ENCODE data around the gene ERCC4. TPM values are rescaled to one million over a fixed set of nuclear protein-coding genes. Genes with fewer than 3 reads are reported as not detected.

The ERCC4 gene
- polyA plus RNA-seq, 3 donors, result 1.8 to 11.8 (median 5.9) TPM

GRCh38 chr16:13940397-13940933 is 20.5 kb downstream of the ERCC4 start:
- no peak for DNase-seq
- Mint-ChIP-seq H3K4me1 (peaks cover 3% of the 10 kb centered on the region), H3K27ac (peak overlapping the region in 1 of 7 donors; percentile 39), H3K4me3 (no peak overlapping the region), H3K9me3 (peaks cover 0 to 5% (median 3%) of the 10 kb centered on the region in 7 donors), H3K36me3 (peaks cover 60 to 61% of the 10 kb centered on the region in 2 donors), H3K27me3 (ENCODE audit: low read depth in 3 of 3) (peaks cover 0 to 2% (median 0%) of the 10 kb centered on the region in 3 donors)
- no peaks in the 10 kb centered on the region for H3K27me3 ChIP-seq (ENCODE audit: control insufficient read depth in 2 of 2, insufficient read depth in 2 of 2, low read length in 2 of 2)
- no peak overlapping the region for H2AFZ ChIP-seq (ENCODE audit: insufficient read depth, low read depth, low read length, poor library complexity, severe bottlenecking)
- H3K4me1 ChIP-seq (ENCODE audit: control insufficient read depth in 1 of 2, insufficient read depth in 2 of 2, low read length in 2 of 2), result no peaks in the 10 kb centered on the region
- no peaks in the 10 kb centered on the region for H3K9me3 ChIP-seq (replicated peaks in 1 of 2; ENCODE audit: control insufficient read depth in 1 of 2, insufficient read depth in 1 of 2, low read length in 2 of 2)
- H3K27ac ChIP-seq (ENCODE audit: low read depth in 1 of 2, low read length in 2 of 2), result no peak overlapping the region
- H3K9ac ChIP-seq (ENCODE audit: insufficient read depth, low read length, poor library complexity, severe bottlenecking), result no peak overlapping the region
- H3K79me2 ChIP-seq (ENCODE audit: insufficient read depth, low read length), result no peaks in the 10 kb centered on the region
- TF ChIP-seq CTCF (IDR thresholded peaks at IDR 0.05), result no peak
- no peaks in the 10 kb centered on the region for H4K20me1 ChIP-seq (ENCODE audit: insufficient read depth, low read length)
- H3K4me2 ChIP-seq (replicated peaks; ENCODE audit: extremely low read depth, low read length, poor library complexity, severe bottlenecking), result no peak overlapping the region
- no peak overlapping the region for H3K4me3 ChIP-seq (replicated peaks in 1 of 3; ENCODE audit: low read depth in 2 of 3, low read length in 3 of 3)
- intact Hi-C loops (cut with micrococcal nuclease), result no loop called here
- 94% methylated on average over 3 of the region's 3 CpGs for WGBS (ENCODE audit: insufficient coverage)
- peaks cover 24 to 67% of the 10 kb centered on the region in 2 donors for H3K36me3 ChIP-seq (replicated peaks in 1 of 2; ENCODE audit: control insufficient read depth in 1 of 2, insufficient read depth in 2 of 2, low read length in 2 of 2)

- no peaks in the 10 kb centered on the region for H3K27me3 ChIP-seq (ENCODE audit: control insufficient read depth in 2 of 2, insufficient read depth in 2 of 2, low read length in 2 of 2)
- no peak for TF ChIP-seq CTCF (IDR thresholded peaks at IDR 0.05)
- peaks cover 36 to 71% of the 10 kb centered on the region in 2 donors for H3K36me3 ChIP-seq (replicated peaks in 1 of 2; ENCODE audit: control insufficient read depth in 1 of 2, insufficient read depth in 2 of 2, low read length in 2 of 2)
- no peak overlapping the region for H2AFZ ChIP-seq (ENCODE audit: insufficient read depth, low read depth, low read length, poor library complexity, severe bottlenecking)
- Mint-ChIP-seq H3K4me1 (no peaks in the 10 kb centered on the region), H3K27me3 (ENCODE audit: low read depth in 3 of 3) (peaks cover 0 to 2% (median 0%) of the 10 kb centered on the region in 3 donors), H3K27ac (no peak overlapping the region), H3K4me3 (no peak overlapping the region), H3K9me3 (peaks cover 0 to 5% (median 3%) of the 10 kb centered on the region in 7 donors), H3K36me3 (peaks cover 58 to 63% of the 10 kb centered on the region in 2 donors)
- WGBS (ENCODE audit: insufficient coverage), result 90% methylated on average over 2 of the region's 4 CpGs
- no peaks in the 10 kb centered on the region for H3K79me2 ChIP-seq (ENCODE audit: insufficient read depth, low read length)
- no peak overlapping the region for H3K4me3 ChIP-seq (replicated peaks in 1 of 3; ENCODE audit: low read depth in 2 of 3, low read length in 3 of 3)
- H3K4me2 ChIP-seq (replicated peaks; ENCODE audit: extremely low read depth, low read length, poor library complexity, severe bottlenecking), result no peak overlapping the region
- DNase-seq, result no peak
- intact Hi-C loops (cut with micrococcal nuclease), result no loop called here
- no peaks in the 10 kb centered on the region for H3K9me3 ChIP-seq (replicated peaks in 1 of 2; ENCODE audit: control insufficient read depth in 1 of 2, insufficient read depth in 1 of 2, low read length in 2 of 2)
- H3K27ac ChIP-seq (ENCODE audit: low read depth in 1 of 2, low read length in 2 of 2), result no peak overlapping the region
- no peaks in the 10 kb centered on the region for H4K20me1 ChIP-seq (ENCODE audit: insufficient read depth, low read length)
- no peak overlapping the region for H3K9ac ChIP-seq (ENCODE audit: insufficient read depth, low read length, poor library complexity, severe bottlenecking)
- no peaks in the 10 kb centered on the region for H3K4me1 ChIP-seq (ENCODE audit: control insufficient read depth in 1 of 2, insufficient read depth in 2 of 2, low read length in 2 of 2)
These were observed 24.9 kb downstream of the ERCC4 start for GRCh38 chr16:13944816-13945215.
